GM19452 (cell line): ENCODE data around the gene CCN6.
"Not testable (repeated sequence)": the region's sequence is repeated elsewhere in the genome, so short reads cannot be mapped to it uniquely, and the experiment has no call there.

Experiments
- ATAC-seq: cut with Tn5 transposase; IDR thresholded peaks from one replicate; pipeline ENCODE4 v1.9.1; 2021; ENCODE audit not compliant: unreplicated experiment

CCN6 gene

GRCh38 chr6:112049026-112049799 is 4.7 kb upstream of the CCN6 start:
- no peak for ATAC-seq

DNA sequence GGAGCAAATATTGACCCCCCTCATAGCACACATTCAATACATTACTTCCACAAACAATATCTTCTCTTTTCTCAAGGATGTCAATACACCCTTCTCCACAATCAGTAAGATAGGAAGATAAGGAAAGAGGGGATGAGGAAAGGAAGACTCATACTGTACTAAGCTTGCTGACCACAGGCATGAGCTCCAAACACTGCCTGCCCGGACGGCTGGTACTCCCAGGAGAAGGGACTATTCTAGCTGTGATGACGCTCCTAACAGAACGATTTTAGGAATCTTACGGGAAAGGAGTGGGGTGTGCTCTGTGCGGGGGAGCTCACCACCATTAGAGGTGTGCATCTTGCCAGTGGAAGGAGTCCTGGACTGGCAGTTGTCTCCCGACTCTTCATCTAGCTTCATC is 3.9 kb upstream of the CCN6 start:
- no peak for ATAC-seq

DNA sequence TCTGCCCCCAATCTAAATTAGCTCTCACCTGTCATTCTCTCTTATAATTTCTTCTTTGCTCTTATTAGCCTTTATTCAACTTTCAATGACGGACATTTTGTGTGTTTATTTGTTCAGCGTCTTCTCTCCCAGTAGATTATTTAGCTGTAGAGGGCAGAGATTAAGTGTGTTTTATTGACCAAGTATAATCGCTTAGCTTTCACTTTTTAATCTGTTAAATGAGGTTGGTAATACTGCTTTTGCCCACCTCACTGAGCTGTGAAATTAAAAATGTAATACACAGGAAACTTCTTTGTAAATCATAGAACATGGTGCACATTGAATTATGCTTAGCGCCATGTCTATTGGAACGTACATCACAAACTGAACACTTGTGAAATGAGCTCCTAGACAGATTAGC is 3.5 kb upstream of the CCN6 start:
- no peak for ATAC-seq

DNA sequence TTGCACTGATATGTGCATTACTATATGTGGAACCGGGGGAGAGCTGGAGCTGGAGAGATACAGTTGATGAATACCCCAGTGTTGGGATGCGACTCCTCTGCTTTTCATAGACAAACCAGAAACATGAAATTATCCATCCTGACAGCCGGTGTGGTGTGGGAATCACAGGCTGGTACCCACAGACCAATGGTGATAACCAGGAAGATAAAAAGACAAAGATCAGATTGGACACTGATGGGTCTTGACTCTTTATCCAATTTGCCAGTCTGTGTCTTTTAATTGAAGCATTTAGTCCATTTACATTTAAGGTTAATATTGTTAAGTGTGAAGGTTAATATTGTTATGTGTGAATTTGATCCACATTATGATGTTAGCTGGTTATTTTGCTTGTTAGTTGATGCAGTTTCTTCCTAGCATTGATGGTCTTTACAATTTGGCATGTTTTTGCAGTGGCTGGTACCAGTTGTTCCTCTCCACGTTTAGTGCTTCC is 2.6 kb upstream of the CCN6 start:
- ATAC-seq: not testable (repeated sequence)

GRCh38 chr6:112054555-112055190 is 769 bp downstream of the CCN6 start:
- ATAC-seq: no peak

- ATAC-seq: no peak
Observed at GRCh38 chr6:112058243-112059032, 4.5 kb downstream of the CCN6 start.

GRCh38 chr6:112061605-112062004 is 7.7 kb downstream of the CCN6 start:
- no peak for ATAC-seq

DNA sequence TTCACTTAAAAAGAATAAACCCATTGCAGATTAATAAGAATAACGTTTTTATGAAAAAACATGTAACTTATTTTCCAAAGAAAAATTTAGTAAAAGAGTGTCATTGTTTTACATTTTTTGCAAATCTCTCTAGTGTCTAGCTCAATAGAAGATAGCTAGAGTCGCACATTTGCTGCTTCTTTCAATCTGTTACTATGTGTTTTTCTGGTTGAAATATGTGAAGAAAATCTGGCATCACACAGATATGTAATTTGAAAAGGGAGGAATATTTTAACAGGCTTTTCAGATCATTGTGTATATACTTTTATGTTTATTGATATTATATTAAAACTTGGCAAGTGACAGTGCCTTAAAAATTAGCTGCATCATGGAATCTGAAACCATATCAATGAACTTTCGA is 9.1 kb downstream of the CCN6 start:
- no peak for ATAC-seq

- ATAC-seq: no peak
Observed at GRCh38 chr6:112065426-112065986, 11.6 kb downstream of the CCN6 start.

GRCh38 chr6:112066606-112067005 is 12.7 kb downstream of the CCN6 start:
- no peak for ATAC-seq

- ATAC-seq: no peak
Observed at GRCh38 chr6:112081569-112081968, 27.7 kb downstream of the CCN6 start.

DNA sequence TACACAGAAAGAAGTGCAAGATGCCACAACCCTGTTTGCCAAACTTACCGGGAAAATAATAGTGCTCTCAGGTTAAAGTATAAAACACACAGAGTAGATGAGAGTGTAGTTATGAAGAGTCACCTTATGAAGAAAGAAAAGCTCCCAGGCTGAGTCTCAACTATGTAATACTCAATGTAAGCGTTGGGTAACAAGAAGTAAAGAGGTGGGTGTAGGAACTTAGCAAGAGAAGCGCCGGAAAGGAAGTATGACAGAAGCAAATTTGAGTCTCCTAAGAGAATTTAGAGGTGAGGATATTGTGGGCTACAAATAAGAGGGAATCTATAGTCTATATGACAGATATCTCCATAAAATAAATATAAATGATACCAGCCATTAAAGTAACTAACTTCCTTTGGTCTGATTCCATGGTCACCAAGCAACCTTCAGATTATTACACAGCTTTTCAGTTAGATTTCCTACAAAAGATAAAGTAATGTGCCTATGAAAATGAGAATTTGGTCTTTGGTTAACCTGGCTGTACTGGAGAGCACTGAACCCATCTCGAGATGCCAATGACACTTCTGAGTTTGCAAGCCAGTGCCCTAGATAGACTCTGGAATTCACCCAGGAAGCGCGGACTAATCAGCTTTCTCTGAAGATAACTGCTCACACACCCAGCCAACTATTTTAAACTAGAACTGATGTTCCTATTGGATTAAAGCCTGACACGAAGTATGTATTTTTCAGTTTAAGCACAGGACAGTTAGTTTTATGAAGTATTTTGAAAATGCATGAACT is 31.6 kb downstream of the CCN6 start:
- no peak for ATAC-seq

DNA sequence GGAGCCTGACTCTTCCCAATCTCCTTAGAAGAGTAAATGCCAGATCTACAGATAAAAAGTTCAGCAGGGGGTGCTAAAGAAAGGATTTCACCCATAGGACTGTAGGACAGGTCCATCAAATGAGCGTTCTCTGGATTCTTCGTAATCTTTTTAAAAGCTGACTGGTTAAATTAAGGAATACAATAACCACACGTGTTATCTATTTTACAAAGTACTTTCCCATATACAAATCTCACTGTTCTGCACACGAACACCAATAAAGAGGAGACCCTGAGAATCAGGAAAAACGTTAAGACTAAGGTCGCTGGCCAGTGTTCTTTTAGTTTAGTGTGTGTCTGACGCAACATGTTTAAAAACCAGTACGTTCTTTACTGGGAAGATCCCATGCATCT is 32.8 kb downstream of the CCN6 start:
- peak; percentile 20 for ATAC-seq

GRCh38 chr6:112087136-112087911 is 33.4 kb downstream of the CCN6 start, which contains the start of the genes FAM229B and TUBE1:
FAM229B (plus strand) TSS chr6:112087591; CDS start chr6:112099284, 11,693 bp downstream.
TUBE1 (minus strand) TSS chr6:112087482; CDS start chr6:112087434, 48 bp downstream.
- ATAC-seq: peak; percentile 97

GRCh38 chr6:112087916-112088315 is 34.0 kb downstream of the CCN6 start:
- no peak for ATAC-seq

DNA sequence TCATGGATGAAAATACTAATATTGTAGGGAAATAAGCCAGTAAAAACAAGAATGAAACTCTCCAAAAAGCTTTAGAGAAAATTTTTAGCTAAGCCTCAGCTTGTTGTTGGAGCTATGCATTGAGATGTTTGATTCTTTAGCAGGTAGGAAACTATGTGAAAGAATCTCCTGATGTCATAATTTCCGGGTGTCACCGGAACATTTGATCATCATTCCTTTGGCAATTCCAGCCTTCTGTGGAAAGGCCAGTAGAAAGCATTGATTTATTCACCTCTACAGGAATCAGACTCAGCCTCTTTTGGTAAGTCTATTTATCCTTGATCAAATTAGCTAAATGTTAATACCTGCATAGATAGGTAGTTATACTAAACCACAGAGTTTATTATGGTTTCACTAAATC is 43.0 kb downstream of the CCN6 start:
- ATAC-seq: no peak

GRCh38 chr6:112100561-112100960 is 46.7 kb downstream of the CCN6 start:
- no peak for ATAC-seq

DNA sequence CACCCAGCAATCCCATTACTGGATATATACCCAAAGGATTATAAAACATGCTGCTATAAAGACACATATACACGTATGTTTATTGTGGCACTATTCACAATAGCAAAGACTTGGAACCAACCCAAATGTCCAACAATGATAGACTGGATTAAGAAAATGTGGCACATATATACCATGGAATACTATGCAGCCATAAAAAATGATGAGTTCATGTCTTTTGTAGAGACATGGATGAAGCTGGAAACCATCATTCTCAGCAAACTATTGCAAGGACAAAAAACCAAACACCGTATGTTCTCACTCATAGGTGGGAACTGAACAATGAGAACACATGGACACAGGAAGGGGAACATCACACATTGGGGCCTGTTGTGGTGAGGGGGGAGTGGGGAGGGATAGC is 52.1 kb downstream of the CCN6 start:
- not testable (repeated sequence) for ATAC-seq

DNA sequence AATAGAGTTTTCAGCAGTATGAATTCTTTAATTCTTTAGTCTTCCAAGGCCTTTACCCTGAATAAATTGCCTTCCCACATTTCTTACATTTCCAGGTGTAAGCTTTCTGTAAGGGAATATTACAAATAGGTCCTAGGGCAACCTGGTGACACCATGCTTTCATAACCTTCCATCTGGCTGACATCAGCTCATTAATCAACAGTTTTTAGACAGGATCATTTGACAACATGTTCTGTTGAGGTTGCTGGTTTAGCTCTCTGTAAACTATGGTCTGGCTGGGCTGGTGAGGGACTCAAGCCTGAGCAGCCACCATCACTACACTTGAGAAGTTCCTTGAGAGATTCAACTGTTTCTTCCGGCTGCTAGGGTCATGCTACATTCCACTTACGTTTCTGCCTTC is 52.7 kb downstream of the CCN6 start:
- ATAC-seq: no peak

- ATAC-seq: no peak
Observed at GRCh38 chr6:112109262-112109661, 55.4 kb downstream of the CCN6 start.
